Urinary bladder (tissue), 4 donors: Measurements from ENCODE around the gene APMAP. TPM values are rescaled to one million over a fixed set of nuclear protein-coding genes. Genes with fewer than 3 reads are reported as not detected.

ENCODE experiments used
- DNase-seq: peaks from one replicate; pipeline ENCODE4 v3.0.0-alpha.2; 2015; ENCODE audit errors: extremely low spot score
- H3K27ac ChIP-seq: one replicate; pipeline ENCODE4 v1.5.1; 2013; ENCODE audit warnings: low read depth, mild to moderate bottlenecking, moderate library complexity
- H3K36me3 ChIP-seq: one replicate; pipeline ENCODE4 v1.6.1; 2013; ENCODE audit warnings: mild to moderate bottlenecking, moderate library complexity; ENCODE audit not compliant: insufficient read depth
- H3K4me1 ChIP-seq: one replicate; pipeline ENCODE4 v1.6.1; 2013; ENCODE audit warnings: mild to moderate bottlenecking, moderate library complexity; ENCODE audit not compliant: insufficient read depth
- H3K4me3 ChIP-seq: one replicate; pipeline ENCODE4 v1.5.1; 2013; ENCODE audit warnings: low read depth, low read length
- WGBS: extraction: QIAGEN DNeasy Blood & Tissue Kit; methylation state at CpG from one replicate; pipeline ENCODE4 v1.1.7; 2013; 5-methylcytosine and 5-hydroxymethylcytosine counted together
- polyA plus RNA-seq: library from polyadenylated mRNA; stranded (reverse); fragments of 200-250 nt; gene quantifications from one replicate; pipeline ENCODE4 v1.2.3, GENCODE V29; 2013
- total RNA-seq: library from RNA; depleted of rRNA; stranded (reverse); fragments of >200 nt; gene quantifications from one replicate; pipeline ENCODE4 v1.2.3, GENCODE V29; 2014
- donor health status: healthy with polysubstance abuse.
- donor health status: healthy.

Gene APMAP
- total and polyA plus RNA-seq, 2 donors: 41.7 to 54.9 TPM

DNA sequence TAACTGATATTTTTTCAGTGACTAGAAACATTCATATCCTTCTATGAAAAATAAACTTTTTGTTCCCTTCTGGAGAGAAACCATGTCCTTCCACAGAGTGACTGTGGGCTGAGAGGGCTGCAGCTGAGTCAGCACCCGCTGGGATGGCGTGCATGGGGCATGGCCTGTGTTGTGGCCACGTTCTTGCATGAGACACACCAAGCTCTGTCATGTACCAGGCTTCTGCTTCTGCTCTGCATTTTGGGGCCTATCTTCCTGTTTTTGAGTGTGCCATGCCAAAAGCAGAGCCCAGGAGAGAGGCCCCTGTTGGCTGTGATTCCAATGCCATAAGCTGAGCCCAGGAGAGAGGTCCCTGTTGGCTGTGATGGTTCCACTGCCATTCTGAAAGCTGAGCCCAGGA lies 10.8 kb downstream of the APMAP start:
- no peak for DNase-seq
- Histone ChIP-seq H3K4me1 (no peaks in the 10 kb centered on the region), H3K36me3 (no peaks in the 10 kb centered on the region), H3K4me3 (no peak overlapping the region), H3K27ac (no peak overlapping the region)
- 86% methylated on average over 3 of the region's 3 CpGs for WGBS

DNA sequence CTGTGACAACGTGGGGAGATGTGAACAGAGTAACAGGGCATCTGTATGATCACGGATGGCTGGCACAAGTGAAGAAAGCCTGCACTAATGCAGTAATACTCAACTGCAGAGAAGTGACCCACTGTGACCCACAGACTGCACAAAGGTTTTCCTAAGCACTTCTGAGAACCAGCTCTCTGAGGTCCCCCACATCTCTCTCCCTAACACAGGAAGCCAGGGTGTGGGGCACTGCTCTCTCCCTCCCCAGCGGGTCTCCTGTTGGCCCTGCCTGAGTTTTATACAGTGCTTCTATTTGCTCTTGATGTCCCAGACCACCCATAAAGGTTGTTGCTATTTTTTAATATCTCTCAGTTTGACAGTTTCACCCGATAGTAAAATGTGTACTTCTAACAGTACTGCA lies 11.3 kb downstream of the APMAP start:
- 89% methylated on average over 4 of the region's 4 CpGs for WGBS
- DNase-seq: no peak
- Histone ChIP-seq H3K36me3 (no peaks in the 10 kb centered on the region), H3K27ac (no peak overlapping the region), H3K4me1 (no peaks in the 10 kb centered on the region), H3K4me3 (no peak overlapping the region)

DNA sequence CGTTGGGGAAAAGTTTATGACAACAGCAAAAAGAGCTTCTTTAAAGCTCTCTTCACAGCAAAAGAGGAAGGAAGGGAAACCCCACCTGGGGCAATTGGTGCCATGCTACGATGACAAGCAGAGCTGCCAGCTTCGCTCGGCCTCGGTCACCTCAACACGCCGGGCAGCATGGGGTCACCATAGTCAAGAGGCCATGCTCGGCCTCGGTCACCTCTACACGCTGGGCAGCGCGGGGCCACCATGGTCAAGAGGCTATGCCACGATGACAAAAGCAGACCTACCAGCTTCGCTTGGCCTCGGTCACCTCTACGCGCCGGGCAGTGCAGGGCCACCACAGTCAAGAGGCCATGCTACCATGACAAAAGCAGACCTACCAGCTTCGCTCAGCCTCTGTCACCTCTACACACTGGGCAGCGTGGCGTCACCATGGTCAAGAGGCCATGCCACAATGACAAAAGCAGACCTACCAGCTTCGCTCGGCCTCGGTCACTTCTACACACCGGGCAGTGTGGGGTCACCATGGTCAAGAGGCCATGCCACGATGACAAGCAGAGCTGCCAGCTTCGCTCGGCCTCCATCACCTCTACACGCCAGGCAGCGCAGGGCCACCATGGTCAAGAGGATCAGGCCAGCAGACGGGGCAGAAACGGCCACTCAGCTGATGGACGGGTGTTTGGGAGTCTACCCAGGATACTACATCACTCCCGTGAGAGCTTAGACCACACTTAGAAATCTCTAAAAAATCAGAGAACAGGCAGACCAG lies 12.1 kb downstream of the APMAP start:
- no peak for DNase-seq
- Histone ChIP-seq H3K36me3 (no peaks in the 10 kb centered on the region), H3K4me3 (no peak overlapping the region), H3K27ac (no peak overlapping the region), H3K4me1 (no peaks in the 10 kb centered on the region)
- WGBS: 97% methylated on average over 34 of the region's 34 CpGs

DNA sequence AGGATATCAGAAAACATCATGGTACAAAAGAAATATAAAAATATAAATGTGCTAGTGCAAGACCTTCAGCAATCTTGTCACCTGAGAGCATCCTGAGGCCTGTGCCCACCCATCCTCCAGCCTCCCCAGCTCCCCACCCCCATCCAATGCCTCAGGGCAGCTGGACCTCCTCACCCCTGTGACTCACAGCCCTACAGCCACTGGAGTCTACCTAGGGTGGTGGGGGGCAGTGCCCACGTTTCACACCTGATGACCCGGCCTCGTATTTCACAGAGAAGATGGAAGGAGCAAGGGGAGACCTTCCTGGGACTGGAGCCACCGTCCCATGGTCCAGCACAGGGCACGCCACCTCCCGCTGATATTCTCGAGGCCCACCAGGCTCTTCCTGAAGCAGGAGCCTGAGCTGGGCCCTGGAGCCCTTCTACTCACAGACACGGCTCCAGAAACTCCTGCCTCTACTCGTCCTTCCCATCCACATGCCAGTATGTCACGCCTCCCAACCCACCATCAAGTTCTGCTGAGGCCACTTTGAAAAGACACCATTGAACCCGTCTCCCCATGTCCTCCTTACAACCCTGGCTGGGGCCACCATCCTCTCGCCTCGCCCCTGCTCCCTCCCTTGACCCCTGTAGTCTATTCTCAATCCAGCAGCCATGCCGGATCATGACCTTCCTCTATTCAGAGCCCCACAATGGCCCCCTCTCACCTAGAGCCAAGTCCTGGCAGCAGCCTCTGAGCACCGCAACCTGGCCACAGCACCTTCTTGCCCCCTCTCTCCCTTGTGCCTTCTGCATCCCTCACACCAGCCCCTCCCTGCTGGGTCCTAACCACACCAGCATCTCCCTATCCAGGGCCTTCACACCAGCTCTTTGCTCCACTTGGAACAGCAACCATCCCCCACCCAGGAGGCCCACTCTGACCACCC lies 13.3 kb downstream of the APMAP start:
- Histone ChIP-seq H3K27ac (no peak overlapping the region), H3K4me3 (no peak overlapping the region), H3K4me1 (no peaks in the 10 kb centered on the region), H3K36me3 (no peaks in the 10 kb centered on the region)
- DNase-seq: no peak
- 95% methylated on average over 15 of the region's 15 CpGs for WGBS

DNA sequence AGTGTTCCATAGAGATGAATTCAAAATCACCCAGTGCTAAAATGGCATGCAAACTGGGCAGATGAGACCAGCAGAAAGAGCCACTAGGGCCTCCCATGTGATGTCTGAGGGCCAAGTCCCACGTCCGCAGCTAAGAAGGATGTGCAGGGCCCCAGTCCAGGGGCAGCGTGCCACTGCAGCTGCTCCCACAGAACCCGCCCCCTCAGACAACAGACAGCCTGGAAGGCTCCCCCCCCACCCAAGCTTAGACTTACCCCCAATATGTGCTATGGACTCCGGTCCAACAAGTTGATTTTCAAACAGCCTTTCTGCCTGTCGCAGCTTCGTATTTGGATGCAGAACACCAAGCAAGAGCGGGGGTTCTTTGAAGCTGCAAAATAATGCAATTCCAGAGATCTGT lies 14.0 kb downstream of the APMAP start:
- Histone ChIP-seq H3K27ac (no peak overlapping the region), H3K4me3 (no peak overlapping the region), H3K4me1 (no peaks in the 10 kb centered on the region), H3K36me3 (no peaks in the 10 kb centered on the region)
- no peak for DNase-seq
- 79% methylated on average over 8 of the region's 8 CpGs for WGBS

DNA sequence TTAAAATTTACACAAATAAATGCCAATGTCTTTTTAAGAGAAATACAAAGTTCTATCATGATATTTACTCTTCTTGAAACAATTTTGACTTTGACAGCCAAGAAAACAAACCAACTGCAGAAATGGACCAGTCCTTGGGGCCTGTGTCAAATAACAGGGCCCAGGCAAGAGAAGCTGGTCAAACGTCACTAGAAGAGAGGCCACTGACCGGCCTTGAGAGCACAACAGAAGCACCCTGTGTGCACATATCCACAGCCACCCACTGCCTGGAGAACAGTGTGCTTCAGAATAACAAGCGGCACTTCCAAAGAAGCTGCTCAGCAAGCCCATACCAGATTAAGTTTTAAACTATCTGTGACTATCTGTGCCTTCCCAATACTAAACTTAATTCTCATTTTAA lies 14.8 kb downstream of the APMAP start:
- Histone ChIP-seq H3K4me1 (no peaks in the 10 kb centered on the region), H3K36me3 (no peaks in the 10 kb centered on the region), H3K27ac (no peak overlapping the region), H3K4me3 (no peak overlapping the region)
- no peak for DNase-seq
- 89% methylated on average over 3 of the region's 3 CpGs for WGBS

DNA sequence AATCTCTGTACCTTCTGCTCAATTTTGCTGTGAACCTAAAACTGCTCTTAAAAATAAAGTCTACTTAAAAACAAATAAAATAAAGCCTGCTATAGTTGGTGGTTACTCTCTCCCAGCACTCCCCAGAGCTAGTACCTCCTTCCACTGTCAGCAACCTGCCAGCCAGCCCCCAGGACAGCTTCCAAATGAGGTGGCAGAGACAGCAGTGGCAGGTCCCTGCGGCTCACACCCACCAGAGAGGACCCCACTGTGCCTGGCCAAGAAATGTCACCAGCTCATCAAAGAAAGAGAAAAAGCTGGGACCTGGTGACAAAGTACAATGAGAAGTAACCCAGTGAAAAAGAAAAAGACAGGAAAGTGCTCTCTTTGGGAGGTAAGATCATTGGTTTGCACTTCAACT lies 15.2 kb downstream of the APMAP start:
- WGBS: 96% methylated on average over 1 of the region's 1 CpG
- no peak for DNase-seq
- Histone ChIP-seq H3K36me3 (peaks cover 2% of the 10 kb centered on the region), H3K4me3 (no peak overlapping the region), H3K4me1 (no peaks in the 10 kb centered on the region), H3K27ac (no peak overlapping the region)

DNA sequence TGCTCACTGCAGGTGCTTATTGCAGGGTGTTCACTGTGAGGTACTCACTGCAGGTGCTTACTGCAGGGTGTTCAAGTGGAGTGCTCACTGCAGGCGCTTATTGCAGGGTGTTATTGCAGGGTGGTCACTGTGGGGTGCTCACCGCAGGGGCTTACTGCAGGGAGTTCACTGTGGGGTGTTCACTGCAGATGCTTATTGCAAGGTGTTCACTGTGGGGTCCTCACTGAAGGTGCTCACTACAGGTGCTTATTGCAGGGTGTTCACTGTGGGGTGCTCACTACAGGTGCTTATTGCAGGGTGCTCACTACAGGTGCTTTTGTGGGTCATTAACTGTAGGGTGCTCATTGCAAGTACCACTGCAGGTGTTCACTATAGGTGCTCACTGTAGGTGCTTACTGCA lies 20.2 kb downstream of the APMAP start:
- no peak for DNase-seq
- WGBS: 94% methylated on average over 2 of the region's 2 CpGs

DNA sequence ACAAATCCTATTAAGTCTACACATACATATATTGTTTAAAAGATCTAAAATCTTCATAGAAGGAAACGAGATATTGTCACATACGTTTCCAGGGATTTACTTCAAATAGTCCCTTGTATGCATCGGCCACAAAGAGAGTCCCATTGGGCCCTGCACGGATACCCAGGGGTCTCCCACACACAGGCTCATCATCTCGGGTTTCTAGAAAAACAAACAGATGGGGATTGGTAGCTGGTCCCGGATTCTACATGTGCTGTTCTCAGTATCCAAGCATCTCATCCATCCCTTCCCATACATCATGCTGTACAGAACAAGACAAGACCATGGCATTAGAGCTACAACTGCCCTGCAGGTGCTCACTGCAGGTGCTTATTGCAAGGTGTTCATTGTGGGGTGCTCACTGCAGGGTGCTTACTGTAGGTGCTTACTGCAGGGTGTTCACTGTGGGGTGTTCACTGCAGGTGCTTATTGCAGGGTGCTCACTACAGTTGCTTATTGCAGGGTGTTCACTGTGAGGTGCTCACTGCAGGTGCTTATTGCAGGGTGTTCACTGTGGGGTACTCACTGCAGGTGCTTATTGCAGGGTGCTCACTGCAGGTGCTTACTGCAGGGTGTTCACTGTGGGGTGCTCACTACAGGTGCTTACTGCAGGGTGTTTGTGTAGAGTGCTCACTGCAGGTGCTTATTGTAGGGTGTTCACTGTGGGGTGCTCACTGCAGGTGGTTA lies 21.0 kb downstream of the APMAP start:
- Histone ChIP-seq H3K4me1 (no peaks in the 10 kb centered on the region), H3K4me3 (no peak overlapping the region), H3K36me3 (peaks cover 3% of the 10 kb centered on the region), H3K27ac (no peak overlapping the region)
- 87% methylated on average over 6 of the region's 6 CpGs for WGBS
- DNase-seq: no peak

More for the DNA sequence above, 20.2 kb downstream of the APMAP start:
- Histone ChIP-seq H3K4me1 (no peaks in the 10 kb centered on the region), H3K36me3 (peaks cover 3% of the 10 kb centered on the region), H3K27ac (no peak overlapping the region), H3K4me3 (no peak overlapping the region)

DNA sequence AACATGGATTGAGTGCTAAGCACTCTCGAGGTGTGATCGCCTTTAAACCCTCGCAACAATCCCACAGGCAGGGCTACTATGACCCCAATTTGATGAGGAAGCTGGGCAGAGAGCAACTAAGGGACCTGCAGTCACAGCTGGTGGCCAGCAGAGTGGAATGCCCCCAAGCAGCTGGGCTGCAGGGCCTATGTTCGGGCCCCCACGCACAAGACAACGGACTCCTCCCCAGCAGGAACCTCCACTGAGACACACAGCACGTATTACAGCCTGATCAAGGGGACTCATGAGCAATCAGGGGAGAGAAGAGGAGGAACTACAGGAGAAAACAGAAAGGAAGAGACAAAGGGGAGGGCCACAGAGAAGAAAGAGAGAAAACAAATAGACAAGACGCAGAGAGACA lies 21.8 kb downstream of the APMAP start:
- peaks cover 3% of the 10 kb centered on the region for H3K36me3 ChIP-seq
- no peak for DNase-seq
- H3K4me3 ChIP-seq: no peak overlapping the region
- WGBS: 87% methylated on average over 8 of the region's 8 CpGs
- no peaks in the 10 kb centered on the region for H3K4me1 ChIP-seq
- no peak overlapping the region for H3K27ac ChIP-seq

DNA sequence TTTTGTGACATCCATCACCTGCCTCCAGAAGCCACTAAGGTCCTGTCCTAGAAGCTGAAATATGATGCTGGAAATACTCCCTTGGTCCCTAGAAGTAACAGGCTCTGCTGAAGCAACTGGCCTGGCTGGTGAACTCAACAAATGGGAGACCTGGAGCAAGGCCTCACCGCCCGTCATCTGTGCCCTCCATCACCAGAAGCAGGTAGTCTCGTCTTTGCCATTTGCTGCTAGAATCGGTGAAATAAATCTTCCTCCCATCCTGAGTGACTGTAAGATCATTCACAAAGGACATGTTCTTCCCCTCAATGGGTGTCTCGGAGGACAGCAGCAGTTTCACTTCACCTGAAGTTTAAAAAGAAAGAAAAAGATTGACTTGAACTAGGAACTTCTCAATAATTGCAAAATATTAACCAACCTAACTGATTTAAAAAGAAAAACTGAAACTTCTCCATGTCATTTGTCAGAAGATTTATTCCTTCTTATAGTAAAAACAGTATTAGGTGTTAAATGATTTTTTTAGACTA lies 22.5 kb downstream of the APMAP start:
- peaks cover 3% of the 10 kb centered on the region for H3K36me3 ChIP-seq
- no peak overlapping the region for H3K27ac ChIP-seq
- WGBS: 93% methylated on average over 5 of the region's 5 CpGs
- no peaks in the 10 kb centered on the region for H3K4me1 ChIP-seq
- no peak overlapping the region for H3K4me3 ChIP-seq
- DNase-seq: no peak

DNA sequence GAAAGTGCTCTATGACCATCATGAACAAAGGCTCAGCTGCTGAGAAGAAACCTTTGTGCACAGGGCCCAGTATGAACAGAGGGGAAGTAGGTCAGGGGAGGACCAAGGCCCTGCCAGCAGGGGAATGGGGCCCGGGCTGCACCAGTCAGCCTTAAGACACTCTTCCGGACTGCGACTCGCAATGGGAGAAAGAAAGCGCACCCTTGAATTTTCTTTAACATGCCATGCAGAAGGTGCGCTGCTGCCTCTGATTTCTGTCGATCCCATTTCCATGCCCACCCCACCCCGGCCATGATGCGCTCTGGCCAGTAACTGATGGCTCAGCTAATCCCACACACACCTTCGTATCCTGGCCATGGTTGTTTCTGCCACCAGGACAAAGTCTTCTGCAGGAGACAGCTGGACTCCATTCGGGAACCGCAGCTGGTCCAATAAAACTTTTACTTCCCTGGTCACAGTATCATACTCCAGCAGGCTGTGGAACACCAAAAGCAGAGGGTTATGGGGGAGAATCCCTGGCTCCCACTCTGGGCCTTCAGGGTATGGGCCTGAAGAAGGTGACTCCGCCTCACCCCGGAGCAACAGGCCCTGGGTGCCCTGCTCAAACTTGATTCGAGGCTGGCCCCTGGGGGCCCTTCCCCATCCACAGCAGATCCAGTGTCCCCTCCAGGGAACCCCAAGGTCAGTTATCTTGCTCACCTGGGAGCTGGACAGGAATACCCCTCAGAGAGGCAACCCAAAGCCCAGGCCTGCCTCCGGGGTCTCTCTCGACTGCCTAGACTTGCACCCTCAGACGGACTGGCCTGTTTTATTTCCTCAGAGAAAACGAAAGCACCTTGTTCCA lies 23.1 kb downstream of the APMAP start:
- Histone ChIP-seq H3K4me3 (no peak overlapping the region), H3K27ac (no peak overlapping the region), H3K4me1 (no peaks in the 10 kb centered on the region), H3K36me3 (peaks cover 3% of the 10 kb centered on the region)
- 95% methylated on average over 19 of the region's 19 CpGs for WGBS
- DNase-seq: no peak
